HEK293 (cell line): ENCODE measurements around the gene HIPK4.

Experiments used
- ATF2 ChIP-seq: fragments of 450-650 bp; formaldehyde crosslinking; IDR thresholded peaks from 2 replicates; pipeline ENCODE4 v1.5.1; 2016; ENCODE audit warnings: missing biosample characterization, missing genetic modification characterization, low read depth
- KLF9 ChIP-seq: fragments of 450-650 bp; formaldehyde crosslinking; IDR thresholded peaks from 2 replicates; pipeline ENCODE4 v1.5.1; 2016; ENCODE audit warnings: missing biosample characterization, missing genetic modification characterization, low read depth
- PRDM1 ChIP-seq: fragments of 450-650 bp; formaldehyde crosslinking; IDR thresholded peaks from 2 replicates; pipeline ENCODE4; 2016; ENCODE audit warnings: missing biosample characterization, missing genetic modification characterization
- SCRT2 ChIP-seq: fragments of 450-650 bp; formaldehyde crosslinking; IDR thresholded peaks from 2 replicates; pipeline ENCODE4 v1.5.1; 2016; ENCODE audit warnings: missing biosample characterization, missing genetic modification characterization
- SP7 ChIP-seq: fragments of 450-650 bp; formaldehyde crosslinking; IDR thresholded peaks from 2 replicates; pipeline ENCODE4 v1.5.1; 2016; ENCODE audit warnings: missing biosample characterization, missing genetic modification characterization
- WT1 ChIP-seq: fragments of 450-650 bp; formaldehyde crosslinking; IDR thresholded peaks from 2 replicates; pipeline ENCODE4 v1.5.1; 2016; ENCODE audit warnings: missing biosample characterization, missing genetic modification characterization
- ZFHX2 ChIP-seq: fragments of 450-650 bp; formaldehyde crosslinking; conservative IDR thresholded peaks from 2 replicates; pipeline ENCODE4 v1.5.1; 2016; ENCODE audit warnings: missing biosample characterization, missing genetic modification characterization
- ZNF10 ChIP-seq: fragments of 450-650 bp; formaldehyde crosslinking; IDR thresholded peaks from 2 replicates; pipeline ENCODE4 v1.5.1; 2017; ENCODE audit warnings: missing biosample characterization, missing genetic modification characterization
- ZNF148 ChIP-seq: fragments of 450-650 bp; formaldehyde crosslinking; IDR thresholded peaks from 2 replicates; pipeline ENCODE4 v1.5.0; 2017; ENCODE audit warnings: missing biosample characterization, missing genetic modification characterization, borderline replicate concordance
- ZNF155 ChIP-seq: fragments of 450-650 bp; formaldehyde crosslinking; IDR thresholded peaks from 2 replicates; pipeline ENCODE4 v1.5.1; 2016; ENCODE audit warnings: missing biosample characterization, missing genetic modification characterization
- ZNF221 ChIP-seq: fragments of 450-650 bp; formaldehyde crosslinking; IDR thresholded peaks from 2 replicates; pipeline ENCODE4 v1.5.1; 2017; ENCODE audit warnings: missing biosample characterization, missing genetic modification characterization, borderline replicate concordance
- ZNF280D ChIP-seq: fragments of 450-650 bp; formaldehyde crosslinking; IDR thresholded peaks from 2 replicates; pipeline ENCODE4 v1.5.1; 2016; ENCODE audit warnings: missing biosample characterization, missing genetic modification characterization
- ZNF335 ChIP-seq: fragments of 450-650 bp; formaldehyde crosslinking; conservative IDR thresholded peaks from 2 replicates; pipeline ENCODE4 v1.5.1; 2016; ENCODE audit warnings: missing biosample characterization, missing genetic modification characterization
- ZNF341 ChIP-seq: fragments of 450-650 bp; formaldehyde crosslinking; IDR thresholded peaks from 2 replicates; pipeline ENCODE4; 2016; ENCODE audit warnings: low read depth, missing biosample characterization, missing genetic modification characterization
- ZNF366 ChIP-seq: fragments of 450-650 bp; formaldehyde crosslinking; conservative IDR thresholded peaks from 2 replicates; pipeline ENCODE4 v1.5.1; 2016; ENCODE audit warnings: missing biosample characterization, missing genetic modification characterization
- ZNF394 ChIP-seq: fragments of 450-650 bp; formaldehyde crosslinking; IDR thresholded peaks from 2 replicates; pipeline ENCODE4 v1.5.1; 2016; ENCODE audit warnings: missing biosample characterization, missing genetic modification characterization, mild to moderate bottlenecking, moderate library complexity, borderline replicate concordance
- ZNF488 ChIP-seq: fragments of 450-650 bp; formaldehyde crosslinking; IDR thresholded peaks from 2 replicates; pipeline ENCODE4 v1.5.1; 2016; ENCODE audit warnings: missing biosample characterization, missing genetic modification characterization
- ZNF530 ChIP-seq: fragments of 450-650 bp; formaldehyde crosslinking; IDR thresholded peaks from 2 replicates; pipeline ENCODE4 v1.5.1; 2016; ENCODE audit warnings: low read depth, missing biosample characterization, missing genetic modification characterization
- ZNF600 ChIP-seq: fragments of 450-650 bp; formaldehyde crosslinking; IDR thresholded peaks from 2 replicates; pipeline ENCODE4 v1.5.1; 2016; ENCODE audit warnings: missing biosample characterization, missing genetic modification characterization
- ZNF626 ChIP-seq: fragments of 450-650 bp; sonication (Bioruptor Pico); formaldehyde crosslinking; IDR thresholded peaks from 2 replicates; pipeline ENCODE4 v1.5.1; 2018; ENCODE audit warnings: missing biosample characterization, missing genetic modification characterization, inconsistent platforms
- ZNF692 ChIP-seq: fragments of 450-650 bp; formaldehyde crosslinking; IDR thresholded peaks from 2 replicates; pipeline ENCODE4 v1.5.1; 2016; ENCODE audit warnings: missing biosample characterization, missing genetic modification characterization
- ZNF704 ChIP-seq: fragments of 450-650 bp; formaldehyde crosslinking; IDR thresholded peaks from 2 replicates; pipeline ENCODE4 v1.5.1; 2016; ENCODE audit warnings: missing biosample characterization, missing genetic modification characterization
- ZNF707 ChIP-seq: fragments of 450-650 bp; formaldehyde crosslinking; IDR thresholded peaks from 2 replicates; pipeline ENCODE4 v1.5.1; 2016; ENCODE audit warnings: missing biosample characterization, missing genetic modification characterization
- ZNF776 ChIP-seq: fragments of 450-650 bp; formaldehyde crosslinking; IDR thresholded peaks from 2 replicates; pipeline ENCODE4 v1.5.0; 2017; ENCODE audit warnings: missing biosample characterization, missing genetic modification characterization, borderline replicate concordance
- ZNF777 ChIP-seq: fragments of 450-650 bp; formaldehyde crosslinking; IDR thresholded peaks from 2 replicates; pipeline ENCODE4 v1.5.1; 2017; ENCODE audit warnings: missing biosample characterization, missing genetic modification characterization, borderline replicate concordance
- ZNF785 ChIP-seq: fragments of 450-650 bp; formaldehyde crosslinking; IDR thresholded peaks from 2 replicates; pipeline ENCODE4 v1.5.1; 2016; ENCODE audit warnings: missing biosample characterization, missing genetic modification characterization
- ZNF837 ChIP-seq: fragments of 450-650 bp; formaldehyde crosslinking; IDR thresholded peaks from 2 replicates; pipeline ENCODE4 v1.5.1; 2016; ENCODE audit warnings: missing biosample characterization, missing genetic modification characterization
- ZSCAN23 ChIP-seq: fragments of 450-650 bp; formaldehyde crosslinking; IDR thresholded peaks from 2 replicates; pipeline ENCODE4 v1.5.1; 2016; ENCODE audit warnings: missing biosample characterization, missing genetic modification characterization
- ZXDB ChIP-seq: fragments of 450-650 bp; formaldehyde crosslinking; IDR thresholded peaks from 2 replicates; pipeline ENCODE4 v1.5.1; 2016; ENCODE audit warnings: missing biosample characterization, missing genetic modification characterization

Gene HIPK4

GRCh38 chr19:40365613-40366401, 24.2 kb downstream of the HIPK4 start (continued):
- TF ChIP-seq ZNF626 (no peak), ZNF785 (no peak), ZNF280D (no peak), ZNF704 (tag by site-specific recombination) (no peak), ZSCAN23 (tag by site-specific recombination) (no peak), ZNF488 (tag by site-specific recombination) (no peak), ATF2 (tag by site-specific recombination) (no peak), SCRT2 (peak; percentile 55), ZNF10 (tag by site-specific recombination) (no peak), ZNF776 (tag by site-specific recombination) (no peak), SP7 (tag by site-specific recombination) (no peak; the same call in 1 of the 2 replicates), PRDM1 (tag by site-specific recombination) (no peak), ZNF837 (tag by site-specific recombination) (no peak), ZNF394 (tag by site-specific recombination) (no peak), ZNF777 (tag by site-specific recombination) (no peak), ZNF692 (peak; percentile 93), ZNF707 (no peak), KLF9 (tag by site-specific recombination) (no peak), ZNF148 (tag by site-specific recombination) (no peak), WT1 (no peak), ZNF341 (tag by site-specific recombination) (peak; percentile 77), ZFHX2 (tag by site-specific recombination) (peak; percentile 89), ZNF600 (tag by site-specific recombination) (peak; percentile 23; the same call in 1 of the 2 replicates), ZNF530 (tag by site-specific recombination) (no peak), ZNF335 (peak; percentile 74), ZNF155 (tag by site-specific recombination) (no peak), ZNF221 (tag by site-specific recombination) (no peak), ZNF366 (tag by site-specific recombination) (no peak), ZXDB (0 out of 2 replicates have a peak, but pooled peaks have one; percentile 16)
